Stimulated activated CD8-positive, alpha-beta memory T cell treated with anti-CD3 and anti-CD28 coated beads, Interleukin-4, amount 100 ng/mL, for 24 hours (primary cell): ENCODE data around the gene MATCAP1.

Experiments
- DNase-seq: peaks from one replicate; pipeline ENCODE4 v3.0.0-alpha.2; 2020; ENCODE audit warnings: low read depth

The MATCAP1 gene

DNA sequence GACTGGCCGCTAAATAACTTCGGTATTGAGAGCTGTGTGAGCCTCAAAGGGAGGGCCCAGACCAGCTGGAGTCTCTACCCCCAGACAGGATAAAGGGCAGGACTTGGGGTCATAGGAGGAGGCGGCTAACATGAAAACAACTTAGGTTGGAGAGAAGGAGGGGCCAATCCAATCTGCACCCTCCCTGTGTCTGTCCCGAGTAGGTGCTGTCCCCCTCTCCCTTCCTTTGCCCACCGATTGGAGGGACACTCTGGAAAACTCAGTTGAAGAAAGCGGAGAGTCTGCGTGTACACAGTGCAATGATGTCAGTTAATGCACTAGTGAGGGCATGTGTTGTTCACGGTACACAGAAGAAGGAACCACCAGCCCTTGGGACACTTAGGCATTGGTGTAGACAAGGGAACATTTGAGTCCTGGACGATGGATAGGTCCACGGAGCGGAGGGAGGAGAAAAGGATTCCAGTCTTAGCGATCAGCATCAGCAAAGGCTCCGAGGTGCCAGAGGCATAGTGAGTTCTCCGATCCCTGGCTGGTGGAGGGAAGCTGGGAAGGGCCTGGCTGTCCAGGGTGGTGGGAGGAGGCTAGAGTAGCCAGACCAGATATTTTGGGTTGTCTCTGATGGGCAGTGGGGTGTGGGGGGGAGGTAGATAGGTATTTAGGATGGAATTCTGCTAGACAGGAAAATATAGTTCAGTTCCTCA is 12.7 kb downstream of the MATCAP1 start:
- no peak for DNase-seq

- no peak for DNase-seq
Measured at GRCh38 chr16:67170168-67170948, 13.4 kb downstream of the MATCAP1 start, which contains the start of gene NOL3. TSS of gene NOL3 (plus strand) at chr16:67170538.

GRCh38 chr16:67169642-67170167 is 14.1 kb downstream of the MATCAP1 start:
- no peak for DNase-seq

GRCh38 chr16:67169011-67169451 is 14.7 kb downstream of the MATCAP1 start:
- no peak for DNase-seq

GRCh38 chr16:67167588-67167987 is 16.2 kb downstream of the MATCAP1 start:
- no peak for DNase-seq

- DNase-seq, result no peak
Measured at GRCh38 chr16:67166598-67167168, 17.1 kb downstream of the MATCAP1 start.

GRCh38 chr16:67166110-67166547 is 17.6 kb downstream of the MATCAP1 start:
- no peak for DNase-seq

DNA sequence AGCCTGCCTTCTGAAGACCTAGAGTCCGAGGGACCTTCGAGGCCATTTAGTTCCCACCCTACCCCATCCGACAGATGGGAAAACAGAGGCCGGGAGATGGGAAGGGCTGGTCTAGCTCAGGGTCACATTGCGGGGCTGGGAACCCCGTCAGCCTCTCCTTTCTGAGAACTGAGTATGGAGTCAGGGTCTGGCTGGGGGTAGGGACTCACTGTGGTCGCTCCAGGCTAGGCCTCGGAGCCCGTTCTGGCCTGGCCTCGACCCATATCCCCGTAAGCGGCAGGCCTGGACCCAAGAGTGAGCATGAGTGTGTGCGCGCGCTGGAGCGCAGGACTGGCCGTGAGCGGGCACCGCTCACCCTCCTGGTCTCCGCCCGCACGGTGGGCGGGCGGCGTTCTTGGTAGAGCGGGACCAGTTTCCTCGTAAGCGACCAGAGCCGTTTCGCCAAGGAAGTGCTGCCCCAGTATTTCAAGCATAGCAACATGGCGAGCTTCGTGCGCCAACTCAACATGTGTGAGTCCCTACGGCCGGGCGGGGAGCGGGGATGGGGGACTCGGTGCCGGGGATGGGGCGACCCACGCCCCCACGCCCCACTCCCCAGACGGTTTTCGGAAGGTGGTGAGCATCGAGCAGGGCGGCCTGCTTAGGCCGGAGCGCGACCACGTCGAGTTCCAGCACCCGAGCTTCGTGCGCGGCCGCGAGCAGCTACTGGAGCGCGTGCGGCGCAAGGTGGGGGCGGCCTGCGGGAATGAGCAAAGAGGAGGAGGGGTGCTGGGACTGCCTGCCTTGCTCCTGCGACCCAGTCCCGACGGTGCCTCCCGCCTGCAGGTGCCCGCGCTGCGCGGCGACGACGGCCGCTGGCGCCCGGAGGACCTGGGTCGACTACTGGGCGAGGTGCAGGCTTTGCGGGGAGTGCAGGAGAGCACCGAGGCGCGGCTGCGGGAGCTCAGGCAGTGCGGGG is 18.4 kb downstream of the MATCAP1 start:
- no peak for DNase-seq

DNA sequence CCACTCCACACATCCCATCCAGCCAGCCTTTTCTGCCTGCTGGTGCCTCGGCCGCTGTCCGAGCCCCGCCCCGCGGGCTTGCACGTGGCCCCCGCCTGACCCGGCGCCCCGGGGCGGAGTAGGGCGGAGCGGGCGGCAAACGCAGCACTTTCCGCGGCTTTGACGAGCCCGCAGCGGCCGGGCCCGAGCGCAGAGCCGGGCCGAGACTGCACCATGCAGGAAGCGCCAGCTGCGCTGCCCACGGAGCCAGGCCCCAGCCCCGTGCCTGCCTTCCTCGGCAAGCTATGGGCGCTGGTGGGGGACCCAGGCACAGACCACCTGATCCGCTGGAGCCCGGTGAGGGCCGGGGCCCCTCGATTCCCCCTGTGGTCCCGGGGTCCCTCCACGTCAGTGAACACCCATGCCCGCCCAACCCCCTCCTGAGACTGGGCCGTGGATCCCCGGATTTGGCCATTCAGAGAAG is 19.1 kb downstream of the MATCAP1 start, which contains the start of gene HSF4:
TSS of gene HSF4 (plus strand) at position 147 of the 463 bp plus-strand sequence. CDS start at position 214, 67 bp downstream.
- no peak for DNase-seq

DNA sequence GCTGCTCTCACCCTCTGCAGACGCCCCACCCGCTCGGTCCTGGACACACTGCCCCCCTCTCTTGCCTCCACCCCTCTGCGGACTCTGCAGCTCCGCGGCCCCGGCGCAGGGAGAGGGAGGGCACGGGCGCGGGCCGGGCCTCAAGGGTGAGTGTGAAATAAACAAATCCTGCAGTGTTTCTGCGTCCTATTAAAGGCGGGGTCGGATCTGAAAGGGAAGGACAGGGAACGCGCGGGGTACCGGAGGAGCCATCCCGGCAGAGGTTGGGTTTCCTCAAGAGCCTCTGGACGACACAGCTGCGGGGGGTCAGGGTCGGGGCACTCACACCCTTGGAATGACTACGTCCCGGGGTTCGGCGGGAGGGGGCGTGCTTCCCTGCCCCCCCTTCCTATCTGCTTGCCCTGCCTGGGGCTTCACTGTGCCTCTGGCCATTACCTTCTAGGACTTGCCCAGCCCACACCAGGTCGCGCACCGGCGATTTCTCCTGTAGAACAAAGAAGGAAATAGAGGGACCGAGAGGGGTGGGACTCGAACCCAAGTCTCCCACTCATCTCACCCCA is 19.7 kb downstream of the MATCAP1 start:
- DNase-seq, result no peak

DNA sequence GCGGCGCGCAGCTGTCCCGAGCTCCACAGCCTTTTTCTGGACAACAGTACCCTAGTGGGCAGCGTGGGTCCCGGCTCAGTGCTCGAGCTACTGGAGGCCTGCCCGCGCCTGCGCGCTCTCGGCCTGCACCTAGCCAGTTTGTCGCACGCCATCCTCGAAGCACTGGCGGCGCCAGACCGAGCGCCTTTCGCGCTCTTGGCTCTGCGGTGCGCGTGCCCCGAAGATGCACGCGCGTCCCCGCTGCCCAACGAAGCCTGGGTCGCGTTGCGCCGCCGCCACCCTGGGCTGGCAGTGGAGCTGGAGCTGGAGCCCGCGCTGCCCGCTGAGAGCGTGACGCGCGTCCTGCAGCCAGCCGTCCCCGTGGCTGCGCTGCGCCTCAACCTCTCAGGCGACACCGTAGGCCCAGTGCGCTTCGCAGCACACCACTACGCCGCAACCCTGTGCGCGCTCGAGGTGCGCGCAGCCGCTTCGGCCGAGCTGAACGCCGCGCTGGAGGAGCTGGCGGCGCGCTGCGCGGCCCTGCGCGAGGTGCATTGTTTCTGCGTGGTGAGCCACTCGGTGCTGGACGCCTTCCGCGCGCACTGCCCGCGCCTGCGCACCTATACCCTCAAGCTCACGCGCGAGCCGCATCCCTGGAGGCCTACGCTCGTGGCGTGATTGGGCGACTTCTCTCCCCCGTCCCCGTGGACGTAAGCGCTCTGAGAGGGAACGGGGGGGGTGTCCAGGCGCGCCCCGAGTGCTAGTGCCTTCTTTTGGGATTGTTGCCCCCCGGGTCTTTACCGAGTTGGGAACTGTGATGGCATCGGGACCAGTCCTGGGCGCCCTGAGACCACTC is 20.4 kb downstream of the MATCAP1 start:
- no peak for DNase-seq

DNA sequence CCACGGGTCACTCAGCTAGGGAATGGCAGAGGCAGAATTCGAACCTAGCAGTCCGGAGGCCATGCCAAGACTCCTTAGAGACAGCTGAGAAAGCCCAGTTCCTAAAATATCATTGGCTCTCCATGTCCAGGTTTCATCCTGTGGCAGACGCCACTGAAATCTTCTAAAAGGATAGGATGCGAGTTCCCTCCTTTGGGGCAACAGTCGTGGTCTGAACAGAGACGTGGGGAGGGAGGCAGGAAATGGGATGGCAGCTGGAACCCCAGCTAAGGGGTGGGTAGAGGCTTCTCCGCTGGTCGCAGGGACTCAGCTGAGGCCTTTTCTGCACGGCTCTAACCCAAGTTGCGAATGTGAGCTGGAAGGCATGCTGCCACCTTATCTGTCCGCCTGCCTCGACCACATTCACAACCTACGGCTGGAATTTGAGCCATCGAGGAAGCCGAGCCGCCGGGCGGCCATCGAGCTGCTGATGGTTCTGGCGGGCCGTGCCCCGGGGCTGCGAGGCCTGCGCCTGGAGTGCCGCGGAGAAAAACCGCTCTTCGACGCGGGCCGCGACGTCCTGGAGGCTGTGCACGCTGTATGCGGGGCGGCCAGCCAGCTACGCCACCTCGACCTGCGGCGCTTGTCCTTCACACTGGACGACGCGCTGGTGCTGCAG is 21.1 kb downstream of the MATCAP1 start:
- DNase-seq, result no peak

DNA sequence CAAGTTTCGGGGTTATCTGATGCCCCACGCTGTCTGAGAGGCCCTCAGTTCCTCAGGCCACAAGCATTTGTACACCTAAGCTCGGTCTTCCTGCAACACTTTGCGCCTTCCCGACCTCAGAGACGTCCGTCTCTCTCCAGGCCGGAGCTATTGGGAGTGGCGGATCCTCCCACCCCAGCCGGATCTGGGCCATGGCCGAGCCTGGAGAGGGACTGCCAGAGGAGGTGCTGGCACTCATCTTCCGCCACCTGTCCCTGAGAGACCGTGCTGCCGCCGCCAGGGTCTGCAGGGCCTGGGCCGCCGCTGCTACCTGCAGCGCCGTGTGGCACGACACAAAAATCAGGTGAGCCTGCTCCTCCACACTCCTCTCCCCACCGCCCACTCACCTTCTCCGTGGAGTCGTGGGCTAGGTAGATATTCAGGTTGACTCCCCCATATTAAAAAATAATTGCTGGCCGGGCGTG is 22.1 kb downstream of the MATCAP1 start:
- DNase-seq, result no peak

- peak; percentile 67 for DNase-seq
Measured at GRCh38 chr16:67158637-67159600, 24.8 kb downstream of the MATCAP1 start.

- DNase-seq, result no peak
Measured at GRCh38 chr16:67157892-67158635, 25.7 kb downstream of the MATCAP1 start.

- DNase-seq, result no peak
Measured at GRCh38 chr16:67157106-67157748, 26.5 kb downstream of the MATCAP1 start.
